ENCODE data around the gene C6orf136. TPM values are rescaled to one million over a fixed set of nuclear protein-coding genes. Genes with fewer than 3 reads are reported as not detected.

The C6orf136 gene
- total and polyA plus RNA-seq, 9 of the 15 experiments (the other 6 are each of a cell fraction or from before 2014, with no cell fraction given) = 14.1 to 63.1 (median 18.4) TPM

GRCh38 chr6:30599625-30600324 is 47.2 kb upstream of the C6orf136 start (continued):
- TF ChIP-seq POLR2AphosphoS5 (IDR thresholded peaks at IDR 0.05; ENCODE audit: control insufficient read depth, insufficient read depth, low read depth, low read length) (peak; percentile 8; the same call in 1 of the 2 replicates), MYNN (IDR thresholded peaks at IDR 0.05) (peak; percentile 14), MYNN (CRISPR knock-in tag; IDR thresholded peaks at IDR 0.05) (no peak), ZNF324 (CRISPR knock-in tag; IDR thresholded peaks at IDR 0.05) (no peak), C11orf30 (IDR thresholded peaks at IDR 0.05; ENCODE audit: low read depth) (no peak), OTX1 (CRISPR knock-in tag; IDR thresholded peaks at IDR 0.05) (no peak), HES1 (IDR thresholded peaks at IDR 0.05; ENCODE audit: low read depth) (no peak), ARID1B (IDR thresholded peaks at IDR 0.05) (0 out of 2 replicates have a peak, but pooled peaks have one; percentile 18), ZNF75A (CRISPR knock-in tag; IDR thresholded peaks at IDR 0.05) (no peak), CTBP1 (IDR thresholded peaks at IDR 0.05; ENCODE audit: borderline replicate concordance) (peak; percentile 32; the same call in 1 of the 2 replicates), LCOR (CRISPR knock-in tag; IDR thresholded peaks at IDR 0.05) (no peak), CBFA2T3 (IDR thresholded peaks at IDR 0.05) (peak; percentile 29; the same call in 1 of the 2 replicates), HNRNPUL1 (IDR thresholded peaks at IDR 0.05; ENCODE audit: low read length) (no peak), SIRT6 (IDR thresholded peaks at IDR 0.05; ENCODE audit: low read depth, low read length) (peak; percentile 3), DLX4 (CRISPR knock-in tag; IDR thresholded peaks at IDR 0.05) (no peak), SRSF1 (IDR thresholded peaks at IDR 0.05; ENCODE audit: low read depth, low read length) (no peak), ZFPM2 (CRISPR knock-in tag; IDR thresholded peaks at IDR 0.05) (no peak), PML (IDR thresholded peaks at IDR 0.05; ENCODE audit: low read length) (peak; percentile 35; the same call in 1 of the 2 replicates), TEAD1 (CRISPR knock-in tag; IDR thresholded peaks at IDR 0.05) (no peak), SMAD1 (IDR thresholded peaks at IDR 0.05; ENCODE audit: low read depth, low read length, partially characterized antibody) (no peak), NR0B1 (IDR thresholded peaks at IDR 0.05; ENCODE audit: partially characterized antibody) (no peak), SLC30A9 (CRISPR knock-in tag; IDR thresholded peaks at IDR 0.05) (no peak), POLR2AphosphoS2 (IDR thresholded peaks at IDR 0.05; ENCODE audit: low read length) (peak; percentile 27; the same call in 1 of the 2 replicates), CHCHD3 (CRISPR knock-in tag; IDR thresholded peaks at IDR 0.05) (no peak), NUFIP1 (IDR thresholded peaks at IDR 0.05; ENCODE audit: partially characterized antibody) (no peak), CHD4 (IDR thresholded peaks at IDR 0.05; ENCODE audit: insufficient read depth, insufficient replicate concordance, low read depth, low read length, poor library complexity, severe bottlenecking) (no peak), JUND (IDR thresholded peaks at IDR 0.05; ENCODE audit: borderline replicate concordance, low read depth, low read length) (no peak), JUND (tag; IDR thresholded peaks at IDR 0.05; ENCODE audit: borderline replicate concordance, low read depth, low read length) (no peak), HCFC1 (IDR thresholded peaks at IDR 0.05; ENCODE audit: low read depth, low read length) (no peak)

Measured in K562 (cell line).